ENCODE results near the gene DHX15.

Gene DHX15

GRCh38 chr4:24574236-24574635 lies 10.1 kb downstream of the DHX15 start:
- Histone ChIP-seq H3K27ac (ENCODE audit: low read depth, low read length) (no peak overlapping the region), H3K9ac (ENCODE audit: low read length) (no peak overlapping the region), H3K27me3 (ENCODE audit: control insufficient read depth, insufficient read depth, low read length) (no peaks in the 10 kb centered on the region), H3K4me3 (ENCODE audit: low read length) (no peak overlapping the region), H3K4me1 (ENCODE audit: control insufficient read depth, insufficient read depth, low read length) (peaks cover 5% of the 10 kb centered on the region), H3K36me3 (ENCODE audit: control insufficient read depth, insufficient read depth, low read length) (peaks cover 7% of the 10 kb centered on the region)

GRCh38 chr4:24573582-24573981 lies 10.8 kb downstream of the DHX15 start:
- Histone ChIP-seq H3K27ac (ENCODE audit: low read depth, low read length) (no peak overlapping the region), H3K36me3 (ENCODE audit: control insufficient read depth, insufficient read depth, low read length) (peaks cover 7% of the 10 kb centered on the region), H3K9ac (ENCODE audit: low read length) (no peak overlapping the region), H3K4me1 (ENCODE audit: control insufficient read depth, insufficient read depth, low read length) (peaks cover 5% of the 10 kb centered on the region), H3K27me3 (ENCODE audit: control insufficient read depth, insufficient read depth, low read length) (no peaks in the 10 kb centered on the region), H3K4me3 (ENCODE audit: low read length) (no peak overlapping the region)

GRCh38 chr4:24570574-24571236 lies 13.6 kb downstream of the DHX15 start:
- Histone ChIP-seq H3K4me3 (ENCODE audit: low read length) (no peak overlapping the region), H3K4me1 (ENCODE audit: control insufficient read depth, insufficient read depth, low read length) (no peaks in the 10 kb centered on the region), H3K9ac (ENCODE audit: low read length) (no peak overlapping the region), H3K36me3 (ENCODE audit: control insufficient read depth, insufficient read depth, low read length) (peaks cover 2% of the 10 kb centered on the region), H3K27ac (ENCODE audit: low read depth, low read length) (no peak overlapping the region), H3K27me3 (ENCODE audit: control insufficient read depth, insufficient read depth, low read length) (no peaks in the 10 kb centered on the region)

GRCh38 chr4:24570172-24570571 lies 14.2 kb downstream of the DHX15 start:
- H3K27ac ChIP-seq (ENCODE audit: low read depth, low read length): no peak overlapping the region
- H3K9ac ChIP-seq (ENCODE audit: low read length): no peak overlapping the region
- no peaks in the 10 kb centered on the region for H3K36me3 ChIP-seq (ENCODE audit: control insufficient read depth, insufficient read depth, low read length)
- H3K4me1 ChIP-seq (ENCODE audit: control insufficient read depth, insufficient read depth, low read length): no peaks in the 10 kb centered on the region
- H3K4me3 ChIP-seq (ENCODE audit: low read length): no peak overlapping the region
- H3K27me3 ChIP-seq (ENCODE audit: control insufficient read depth, insufficient read depth, low read length): no peaks in the 10 kb centered on the region

- no peak overlapping the region for H3K4me3 ChIP-seq (ENCODE audit: low read length)
- H3K27me3 ChIP-seq (ENCODE audit: control insufficient read depth, insufficient read depth, low read length): no peaks in the 10 kb centered on the region
- H3K9ac ChIP-seq (ENCODE audit: low read length): no peak overlapping the region
- no peaks in the 10 kb centered on the region for H3K36me3 ChIP-seq (ENCODE audit: control insufficient read depth, insufficient read depth, low read length)
- H3K4me1 ChIP-seq (ENCODE audit: control insufficient read depth, insufficient read depth, low read length): no peaks in the 10 kb centered on the region
- no peak overlapping the region for H3K27ac ChIP-seq (ENCODE audit: low read depth, low read length)
Measured at GRCh38 chr4:24569662-24570061, 14.7 kb downstream of the DHX15 start.

GRCh38 chr4:24568425-24568824 lies 15.9 kb downstream of the DHX15 start:
- Histone ChIP-seq H3K27ac (ENCODE audit: low read depth, low read length) (no peak overlapping the region), H3K9ac (ENCODE audit: low read length) (no peak overlapping the region), H3K27me3 (ENCODE audit: control insufficient read depth, insufficient read depth, low read length) (no peaks in the 10 kb centered on the region), H3K4me1 (ENCODE audit: control insufficient read depth, insufficient read depth, low read length) (no peaks in the 10 kb centered on the region), H3K4me3 (ENCODE audit: low read length) (no peak overlapping the region), H3K36me3 (ENCODE audit: control insufficient read depth, insufficient read depth, low read length) (no peaks in the 10 kb centered on the region)

GRCh38 chr4:24565054-24565453 lies 19.3 kb downstream of the DHX15 start:
- Histone ChIP-seq H3K36me3 (ENCODE audit: control insufficient read depth, insufficient read depth, low read length) (no peaks in the 10 kb centered on the region), H3K27ac (ENCODE audit: low read depth, low read length) (no peak overlapping the region), H3K9ac (ENCODE audit: low read length) (no peak overlapping the region), H3K27me3 (ENCODE audit: control insufficient read depth, insufficient read depth, low read length) (no peaks in the 10 kb centered on the region), H3K4me1 (ENCODE audit: control insufficient read depth, insufficient read depth, low read length) (peaks cover 2% of the 10 kb centered on the region), H3K4me3 (ENCODE audit: low read length) (no peak overlapping the region)

- H3K36me3 ChIP-seq (ENCODE audit: control insufficient read depth, insufficient read depth, low read length): no peaks in the 10 kb centered on the region
- H3K4me1 ChIP-seq (ENCODE audit: control insufficient read depth, insufficient read depth, low read length): peaks cover 5% of the 10 kb centered on the region
- no peaks in the 10 kb centered on the region for H3K27me3 ChIP-seq (ENCODE audit: control insufficient read depth, insufficient read depth, low read length)
- H3K9ac ChIP-seq (ENCODE audit: low read length): no peak overlapping the region
- H3K4me3 ChIP-seq (ENCODE audit: low read length): no peak overlapping the region
- no peak overlapping the region for H3K27ac ChIP-seq (ENCODE audit: low read depth, low read length)
Measured at GRCh38 chr4:24564488-24564887, 19.9 kb downstream of the DHX15 start.

GRCh38 chr4:24561438-24562139 lies 22.8 kb downstream of the DHX15 start:
- no peak overlapping the region for H3K4me3 ChIP-seq (ENCODE audit: low read length)
- no peak overlapping the region for H3K27ac ChIP-seq (ENCODE audit: low read depth, low read length)
- peaks cover 12% of the 10 kb centered on the region for H3K4me1 ChIP-seq (ENCODE audit: control insufficient read depth, insufficient read depth, low read length)
- H3K36me3 ChIP-seq (ENCODE audit: control insufficient read depth, insufficient read depth, low read length): no peaks in the 10 kb centered on the region
- no peaks in the 10 kb centered on the region for H3K27me3 ChIP-seq (ENCODE audit: control insufficient read depth, insufficient read depth, low read length)
- H3K9ac ChIP-seq (ENCODE audit: low read length): no peak overlapping the region

- peaks cover 12% of the 10 kb centered on the region for H3K4me1 ChIP-seq (ENCODE audit: control insufficient read depth, insufficient read depth, low read length)
- no peak overlapping the region for H3K4me3 ChIP-seq (ENCODE audit: low read length)
- H3K9ac ChIP-seq (ENCODE audit: low read length): no peak overlapping the region
- peaks cover 2% of the 10 kb centered on the region for H3K36me3 ChIP-seq (ENCODE audit: control insufficient read depth, insufficient read depth, low read length)
- H3K27ac ChIP-seq (ENCODE audit: low read depth, low read length): no peak overlapping the region
- no peaks in the 10 kb centered on the region for H3K27me3 ChIP-seq (ENCODE audit: control insufficient read depth, insufficient read depth, low read length)
Measured at GRCh38 chr4:24560868-24561368, 23.4 kb downstream of the DHX15 start.

- H3K4me3 ChIP-seq (ENCODE audit: low read length): no peak overlapping the region
- H3K27ac ChIP-seq (ENCODE audit: low read depth, low read length): no peak overlapping the region
- no peaks in the 10 kb centered on the region for H3K27me3 ChIP-seq (ENCODE audit: control insufficient read depth, insufficient read depth, low read length)
- H3K9ac ChIP-seq (ENCODE audit: low read length): no peak overlapping the region
- H3K4me1 ChIP-seq (ENCODE audit: control insufficient read depth, insufficient read depth, low read length): peaks cover 12% of the 10 kb centered on the region
- peaks cover 6% of the 10 kb centered on the region for H3K36me3 ChIP-seq (ENCODE audit: control insufficient read depth, insufficient read depth, low read length)
Measured at GRCh38 chr4:24559889-24560288, 24.5 kb downstream of the DHX15 start.

- H3K27me3 ChIP-seq (ENCODE audit: control insufficient read depth, insufficient read depth, low read length): no peaks in the 10 kb centered on the region
- no peak overlapping the region for H3K9ac ChIP-seq (ENCODE audit: low read length)
- no peak overlapping the region for H3K27ac ChIP-seq (ENCODE audit: low read depth, low read length)
- H3K4me1 ChIP-seq (ENCODE audit: control insufficient read depth, insufficient read depth, low read length): peaks cover 12% of the 10 kb centered on the region
- H3K4me3 ChIP-seq (ENCODE audit: low read length): no peak overlapping the region
- peaks cover 7% of the 10 kb centered on the region for H3K36me3 ChIP-seq (ENCODE audit: control insufficient read depth, insufficient read depth, low read length)
Measured at GRCh38 chr4:24559032-24559821, 25.1 kb downstream of the DHX15 start.
